HL-60 (cell line): Measurements from ENCODE around the gene SDCBP2.

Experiments used
- DNase-seq, 2 experiments: peaks; one replicate each; pipeline ENCODE4 v3.0.0-alpha.2; 2010 to 2020; ENCODE audit warnings: low read depth in 1 of 2, low spot score in 1 of 2
- H3K27ac ChIP-seq: fragments of 250-450 bp; sonication (Bioruptor Pico); replicated peaks from 2 replicates; pipeline ENCODE4 v1.5.1; 2020; ENCODE audit warnings: mild to moderate bottlenecking, moderate library complexity
- H3K27me3 ChIP-seq: fragments of 250-450 bp; sonication (Bioruptor Pico); 2 replicates; pipeline ENCODE4 v1.5.1; 2021; ENCODE audit warnings: mild to moderate bottlenecking, moderate library complexity; ENCODE audit not compliant: insufficient read depth, poor library complexity, severe bottlenecking
- H3K4me3 ChIP-seq: replicated peaks from 2 replicates; pipeline ENCODE4 v1.5.1; 2011; ENCODE audit warnings: mild to moderate bottlenecking, control low read depth, low read length; ENCODE audit not compliant: insufficient read depth
- GABPA ChIP-seq: IDR thresholded peaks from 2 replicates; pipeline ENCODE4 v1.6.1; 2012; ENCODE audit warnings: low read depth
- POLR2AphosphoS5 ChIP-seq: IDR thresholded peaks from 2 replicates; pipeline ENCODE4 v1.6.1; 2012; ENCODE audit warnings: low read depth
- SPI1 ChIP-seq: IDR thresholded peaks from 2 replicates; pipeline ENCODE4 v1.6.1; 2012; ENCODE audit warnings: low read depth, mild to moderate bottlenecking, borderline replicate concordance
- TF ChIP-seq, protein P1 (sequence below): IDR thresholded peaks from one replicate; pipeline ENCODE4 v1.5.1; 2011; ENCODE audit warnings: low read length, control low read depth, inconsistent platforms; ENCODE audit not compliant: insufficient read depth
- TF ChIP-seq, protein P2 (sequence below): IDR thresholded peaks from 2 replicates; pipeline ENCODE4 v1.6.1; 2012; ENCODE audit warnings: low read depth; ENCODE audit not compliant: insufficient replicate concordance

The SDCBP2 gene

GRCh38 chr20:1312904-1313235 lies 16.1 kb downstream of the SDCBP2 start:
- DNase-seq = no peak
- TF ChIP-seq, protein P1, sequence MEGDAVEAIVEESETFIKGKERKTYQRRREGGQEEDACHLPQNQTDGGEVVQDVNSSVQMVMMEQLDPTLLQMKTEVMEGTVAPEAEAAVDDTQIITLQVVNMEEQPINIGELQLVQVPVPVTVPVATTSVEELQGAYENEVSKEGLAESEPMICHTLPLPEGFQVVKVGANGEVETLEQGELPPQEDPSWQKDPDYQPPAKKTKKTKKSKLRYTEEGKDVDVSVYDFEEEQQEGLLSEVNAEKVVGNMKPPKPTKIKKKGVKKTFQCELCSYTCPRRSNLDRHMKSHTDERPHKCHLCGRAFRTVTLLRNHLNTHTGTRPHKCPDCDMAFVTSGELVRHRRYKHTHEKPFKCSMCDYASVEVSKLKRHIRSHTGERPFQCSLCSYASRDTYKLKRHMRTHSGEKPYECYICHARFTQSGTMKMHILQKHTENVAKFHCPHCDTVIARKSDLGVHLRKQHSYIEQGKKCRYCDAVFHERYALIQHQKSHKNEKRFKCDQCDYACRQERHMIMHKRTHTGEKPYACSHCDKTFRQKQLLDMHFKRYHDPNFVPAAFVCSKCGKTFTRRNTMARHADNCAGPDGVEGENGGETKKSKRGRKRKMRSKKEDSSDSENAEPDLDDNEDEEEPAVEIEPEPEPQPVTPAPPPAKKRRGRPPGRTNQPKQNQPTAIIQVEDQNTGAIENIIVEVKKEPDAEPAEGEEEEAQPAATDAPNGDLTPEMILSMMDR = no peak
- TF ChIP-seq, protein P2, sequence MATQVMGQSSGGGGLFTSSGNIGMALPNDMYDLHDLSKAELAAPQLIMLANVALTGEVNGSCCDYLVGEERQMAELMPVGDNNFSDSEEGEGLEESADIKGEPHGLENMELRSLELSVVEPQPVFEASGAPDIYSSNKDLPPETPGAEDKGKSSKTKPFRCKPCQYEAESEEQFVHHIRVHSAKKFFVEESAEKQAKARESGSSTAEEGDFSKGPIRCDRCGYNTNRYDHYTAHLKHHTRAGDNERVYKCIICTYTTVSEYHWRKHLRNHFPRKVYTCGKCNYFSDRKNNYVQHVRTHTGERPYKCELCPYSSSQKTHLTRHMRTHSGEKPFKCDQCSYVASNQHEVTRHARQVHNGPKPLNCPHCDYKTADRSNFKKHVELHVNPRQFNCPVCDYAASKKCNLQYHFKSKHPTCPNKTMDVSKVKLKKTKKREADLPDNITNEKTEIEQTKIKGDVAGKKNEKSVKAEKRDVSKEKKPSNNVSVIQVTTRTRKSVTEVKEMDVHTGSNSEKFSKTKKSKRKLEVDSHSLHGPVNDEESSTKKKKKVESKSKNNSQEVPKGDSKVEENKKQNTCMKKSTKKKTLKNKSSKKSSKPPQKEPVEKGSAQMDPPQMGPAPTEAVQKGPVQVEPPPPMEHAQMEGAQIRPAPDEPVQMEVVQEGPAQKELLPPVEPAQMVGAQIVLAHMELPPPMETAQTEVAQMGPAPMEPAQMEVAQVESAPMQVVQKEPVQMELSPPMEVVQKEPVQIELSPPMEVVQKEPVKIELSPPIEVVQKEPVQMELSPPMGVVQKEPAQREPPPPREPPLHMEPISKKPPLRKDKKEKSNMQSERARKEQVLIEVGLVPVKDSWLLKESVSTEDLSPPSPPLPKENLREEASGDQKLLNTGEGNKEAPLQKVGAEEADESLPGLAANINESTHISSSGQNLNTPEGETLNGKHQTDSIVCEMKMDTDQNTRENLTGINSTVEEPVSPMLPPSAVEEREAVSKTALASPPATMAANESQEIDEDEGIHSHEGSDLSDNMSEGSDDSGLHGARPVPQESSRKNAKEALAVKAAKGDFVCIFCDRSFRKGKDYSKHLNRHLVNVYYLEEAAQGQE = no peak
- TF ChIP-seq SPI1 (no peak), POLR2AphosphoS5 (no peak), GABPA (no peak)
- H3K27ac ChIP-seq = no peak overlapping the region
- H3K27me3 ChIP-seq = no peaks in the 10 kb centered on the region
- no peak overlapping the region for H3K4me3 ChIP-seq

- H3K27me3 ChIP-seq = no peaks in the 10 kb centered on the region
- TF ChIP-seq SPI1 = no peak
- TF ChIP-seq, protein P1 = no peak
- TF ChIP-seq POLR2AphosphoS5 = no peak
- TF ChIP-seq, protein P2 = no peak
- TF ChIP-seq GABPA = no peak
- no peak for DNase-seq
- H3K4me3 ChIP-seq = no peak overlapping the region
- no peak overlapping the region for H3K27ac ChIP-seq
These were observed 16.6 kb downstream of the SDCBP2 start for GRCh38 chr20:1312308-1312707.

DNA sequence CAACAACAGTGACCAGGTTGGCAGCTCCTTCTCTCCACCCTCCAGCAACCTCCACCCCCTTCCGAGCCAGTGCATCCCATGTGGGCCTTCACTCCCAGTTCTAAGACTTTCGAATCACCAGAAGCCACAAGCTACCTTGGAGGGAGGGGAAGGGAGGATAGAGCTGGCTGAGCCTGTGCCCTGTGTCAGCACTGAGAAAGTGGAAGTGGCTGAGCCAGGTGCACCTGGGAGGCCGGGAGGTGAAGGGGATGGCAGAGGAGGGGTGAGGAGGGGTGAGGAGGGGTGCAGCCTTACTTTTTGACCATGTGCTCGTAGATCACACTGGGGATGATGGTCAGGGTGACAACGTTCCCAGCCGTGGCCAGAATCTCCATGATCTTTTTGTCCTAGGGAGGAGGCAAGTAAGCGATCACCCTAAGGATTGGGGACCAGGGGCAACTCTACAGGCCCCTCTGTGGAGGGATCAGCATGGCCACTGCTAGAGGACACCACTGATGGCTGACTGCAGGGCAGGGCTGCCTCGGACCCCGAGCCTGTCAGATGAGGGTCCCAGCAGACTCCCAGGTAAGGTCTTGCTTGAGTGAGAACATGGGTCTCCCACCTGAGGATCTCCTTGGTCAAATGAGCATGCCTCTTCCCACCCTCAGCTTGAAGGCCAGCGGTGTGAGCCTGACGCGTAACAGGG lies 18.3 kb downstream of the SDCBP2 start:
- Histone ChIP-seq H3K27me3 (no peaks in the 10 kb centered on the region), H3K27ac (no peak overlapping the region), H3K4me3 (no peak overlapping the region)
- DNase-seq = no peak
- TF ChIP-seq SPI1 = no peak
- no peak for TF ChIP-seq GABPA

DNA sequence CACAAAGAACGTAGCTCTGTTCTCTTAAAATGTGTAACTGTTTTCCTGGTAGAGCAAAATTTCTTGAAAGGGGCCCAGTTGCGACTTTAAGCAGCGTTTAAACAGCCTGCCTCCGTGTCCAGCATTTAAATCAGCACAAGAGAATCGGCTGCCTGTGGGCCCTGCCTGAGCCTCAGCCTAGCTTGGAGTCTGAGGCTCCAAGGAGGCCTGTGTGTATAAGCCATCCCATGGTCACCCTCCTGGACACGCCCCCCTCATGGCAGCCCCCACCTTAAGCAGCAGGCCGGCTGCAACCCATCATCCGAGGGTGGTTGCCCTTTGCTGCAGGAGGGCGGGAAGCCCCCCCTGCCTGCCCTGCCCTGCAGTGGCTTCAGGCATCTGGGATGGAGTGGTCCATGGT lies 18.9 kb downstream of the SDCBP2 start:
- TF ChIP-seq, protein P1 = no peak
- no peak for TF ChIP-seq GABPA
- TF ChIP-seq POLR2AphosphoS5 = no peak
- TF ChIP-seq, protein P2 = no peak
- no peak for TF ChIP-seq SPI1
- no peak for DNase-seq
- Histone ChIP-seq H3K27me3 (no peaks in the 10 kb centered on the region), H3K4me3 (no peak overlapping the region), H3K27ac (no peak overlapping the region)
